PFSK-1 (cell line): ENCODE data around the gene MOG.

ENCODE experiments used
- FOXP2 ChIP-seq: optimal IDR thresholded peaks from 2 replicates; pipeline ENCODE3; 2011; ENCODE audit warnings: borderline replicate concordance, control low read depth, inconsistent platforms; ENCODE audit not compliant: insufficient read depth; ENCODE audit errors: extremely low read length, extremely low read depth
- POLR2AphosphoS5 ChIP-seq: IDR thresholded peaks from 2 replicates; pipeline ENCODE4 v1.6.1; 2012; ENCODE audit warnings: low read depth, mild to moderate bottlenecking, control low read depth, low read length, moderate library complexity
- SIN3A ChIP-seq: IDR thresholded peaks from 2 replicates; pipeline ENCODE4 v1.6.1; 2012; ENCODE audit warnings: mild to moderate bottlenecking, low read length, moderate library complexity, borderline replicate concordance; ENCODE audit not compliant: insufficient read depth
- TAF1 ChIP-seq: IDR thresholded peaks from 2 replicates; pipeline ENCODE4 v1.6.1; 2012; ENCODE audit warnings: low read length, control low read depth, borderline replicate concordance; ENCODE audit not compliant: insufficient read depth

DNA sequence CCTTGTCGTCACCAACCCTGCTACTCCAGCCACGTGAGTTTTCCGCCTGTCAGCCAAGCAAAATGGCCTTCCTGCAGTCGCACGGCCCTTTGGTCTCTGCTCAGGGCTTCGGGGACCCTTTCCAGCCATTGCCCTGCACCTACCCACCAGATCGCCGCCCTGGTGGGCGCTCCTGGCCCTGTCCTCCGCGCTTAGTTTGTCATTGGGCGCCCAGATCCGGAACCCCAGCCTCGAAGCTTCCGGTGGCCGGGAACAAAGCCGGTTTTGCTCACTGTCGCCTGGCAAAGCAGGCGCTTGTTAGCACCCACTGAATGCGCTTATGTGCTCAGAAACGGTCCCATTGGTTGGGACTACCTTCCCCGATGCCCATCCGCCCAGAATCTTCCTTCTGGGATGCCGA is 23.5 kb downstream of the MOG start:
- TF ChIP-seq TAF1 (no peak), SIN3A (no peak), POLR2AphosphoS5 (no peak), FOXP2 (no peak)
